ENCODE measurements around the gene KLHL10. TPM values are rescaled to one million over a fixed set of nuclear protein-coding genes. Genes with fewer than 3 reads are reported as not detected.
"Not testable (repeated sequence)": the region's sequence is repeated elsewhere in the genome, so short reads cannot be mapped to it uniquely, and the experiment has no call there.

The KLHL10 gene
- total RNA-seq, 1 donor, result not detected

- Histone ChIP-seq H3K4me1 (ENCODE audit: insufficient read depth, low read length) (no peaks in the 10 kb centered on the region), H3K27me3 (ENCODE audit: insufficient read depth, low read length) (no peaks in the 10 kb centered on the region), H3K4me3 (ENCODE audit: low read length) (no peak overlapping the region), H3K9me3 (ENCODE audit: low read depth, low read length) (no peaks in the 10 kb centered on the region)
Observed at GRCh38 chr17:41825175-41825845, 12.3 kb upstream of the KLHL10 start.

GRCh38 chr17:41829961-41830360 is 7.7 kb upstream of the KLHL10 start:
- not testable (repeated sequence) for H3K4me1 ChIP-seq (ENCODE audit: insufficient read depth, low read length); H3K27me3 ChIP-seq (ENCODE audit: insufficient read depth, low read length); H3K9me3 ChIP-seq (ENCODE audit: low read depth, low read length); H3K4me3 ChIP-seq (ENCODE audit: low read length)

GRCh38 chr17:41835214-41835799 is 2.3 kb upstream of the KLHL10 start:
- Histone ChIP-seq H3K9me3 (ENCODE audit: low read depth, low read length) (no peaks in the 10 kb centered on the region), H3K27me3 (ENCODE audit: insufficient read depth, low read length) (no peaks in the 10 kb centered on the region), H3K4me1 (ENCODE audit: insufficient read depth, low read length) (peaks cover 14% of the 10 kb centered on the region), H3K4me3 (ENCODE audit: low read length) (peak overlapping the region; percentile 55)

GRCh38 chr17:41835800-41836549 is 1.6 kb upstream of the KLHL10 start, which contains the start of gene NT5C3B:
NT5C3B (minus strand) TSS chr17:41836232; CDS start chr17:41836193, 39 bp downstream.
- Histone ChIP-seq H3K4me1 (ENCODE audit: insufficient read depth, low read length) (peaks cover 14% of the 10 kb centered on the region), H3K27me3 (ENCODE audit: insufficient read depth, low read length) (no peaks in the 10 kb centered on the region), H3K9me3 (ENCODE audit: low read depth, low read length) (no peaks in the 10 kb centered on the region), H3K4me3 (ENCODE audit: low read length) (peak within 1 kb of the TSS; percentile 55)

GRCh38 chr17:41836550-41837196 is 952 bp upstream of the KLHL10 start:
- Histone ChIP-seq H3K27me3 (ENCODE audit: insufficient read depth, low read length) (no peaks in the 10 kb centered on the region), H3K4me3 (ENCODE audit: low read length) (peak overlapping the region; percentile 20), H3K4me1 (ENCODE audit: insufficient read depth, low read length) (peaks cover 14% of the 10 kb centered on the region), H3K9me3 (ENCODE audit: low read depth, low read length) (no peaks in the 10 kb centered on the region)

GRCh38 chr17:41839448-41839847 is 1.8 kb downstream of the KLHL10 start:
- not testable (repeated sequence) for H3K27me3 ChIP-seq (ENCODE audit: insufficient read depth, low read length); H3K9me3 ChIP-seq (ENCODE audit: low read depth, low read length); H3K4me3 ChIP-seq (ENCODE audit: low read length)
- peaks cover 14% of the 10 kb centered on the region for H3K4me1 ChIP-seq (ENCODE audit: insufficient read depth, low read length)

- not testable (repeated sequence) for H3K4me1 ChIP-seq (ENCODE audit: insufficient read depth, low read length); H3K4me3 ChIP-seq (ENCODE audit: low read length); H3K9me3 ChIP-seq (ENCODE audit: low read depth, low read length); H3K27me3 ChIP-seq (ENCODE audit: insufficient read depth, low read length)
Observed at GRCh38 chr17:41840781-41841180, 3.2 kb downstream of the KLHL10 start.

GRCh38 chr17:41844971-41845370 is 7.3 kb downstream of the KLHL10 start:
- H3K9me3 ChIP-seq (ENCODE audit: low read depth, low read length), result no peaks in the 10 kb centered on the region
- no peaks in the 10 kb centered on the region for H3K4me1 ChIP-seq (ENCODE audit: insufficient read depth, low read length)
- H3K27me3 ChIP-seq (ENCODE audit: insufficient read depth, low read length), result no peaks in the 10 kb centered on the region
- H3K4me3 ChIP-seq (ENCODE audit: low read length), result no peak overlapping the region

- Histone ChIP-seq H3K4me1 (ENCODE audit: insufficient read depth, low read length) (no peaks in the 10 kb centered on the region), H3K4me3 (ENCODE audit: low read length) (no peak overlapping the region), H3K9me3 (ENCODE audit: low read depth, low read length) (no peaks in the 10 kb centered on the region)
Observed at GRCh38 chr17:41848788-41849187, 11.2 kb downstream of the KLHL10 start.

GRCh38 chr17:41849251-41849990 is 11.8 kb downstream of the KLHL10 start:
- no peak overlapping the region for H3K4me3 ChIP-seq (ENCODE audit: low read length)
- H3K27me3 ChIP-seq (ENCODE audit: insufficient read depth, low read length), result no peaks in the 10 kb centered on the region
- no peaks in the 10 kb centered on the region for H3K9me3 ChIP-seq (ENCODE audit: low read depth, low read length)
- H3K4me1 ChIP-seq (ENCODE audit: insufficient read depth, low read length), result no peaks in the 10 kb centered on the region

More at GRCh38 chr17:41848788-41849187, 11.2 kb downstream of the KLHL10 start:
- no peaks in the 10 kb centered on the region for H3K27me3 ChIP-seq (ENCODE audit: insufficient read depth, low read length)

GRCh38 chr17:41851382-41851781 is 13.8 kb downstream of the KLHL10 start:
- not testable (repeated sequence) for H3K27me3 ChIP-seq (ENCODE audit: insufficient read depth, low read length); H3K4me1 ChIP-seq (ENCODE audit: insufficient read depth, low read length); H3K4me3 ChIP-seq (ENCODE audit: low read length); H3K9me3 ChIP-seq (ENCODE audit: low read depth, low read length)

GRCh38 chr17:41860254-41860931 is 22.8 kb downstream of the KLHL10 start:
- H3K4me1 ChIP-seq (ENCODE audit: insufficient read depth, low read length), result peaks cover 35% of the 10 kb centered on the region
- H3K9me3 ChIP-seq (ENCODE audit: low read depth, low read length), result no peaks in the 10 kb centered on the region
- H3K27me3 ChIP-seq (ENCODE audit: insufficient read depth, low read length), result no peaks in the 10 kb centered on the region
- no peak overlapping the region for H3K4me3 ChIP-seq (ENCODE audit: low read length)

- Histone ChIP-seq H3K9me3 (ENCODE audit: low read depth, low read length) (no peaks in the 10 kb centered on the region), H3K4me3 (ENCODE audit: low read length) (no peak overlapping the region), H3K27me3 (ENCODE audit: insufficient read depth, low read length) (no peaks in the 10 kb centered on the region), H3K4me1 (ENCODE audit: insufficient read depth, low read length) (peaks cover 38% of the 10 kb centered on the region)
Observed at GRCh38 chr17:41863074-41863848, 25.6 kb downstream of the KLHL10 start.

GRCh38 chr17:41864498-41864835 is 26.8 kb downstream of the KLHL10 start:
- Histone ChIP-seq H3K4me3 (ENCODE audit: low read length) (peak overlapping the region; percentile 89), H3K4me1 (ENCODE audit: insufficient read depth, low read length) (peaks cover 38% of the 10 kb centered on the region), H3K9me3 (ENCODE audit: low read depth, low read length) (no peaks in the 10 kb centered on the region), H3K27me3 (ENCODE audit: insufficient read depth, low read length) (no peaks in the 10 kb centered on the region)

All from mononuclear cell (primary cell).